ENCODE results near the gene WDR73. TPM values are rescaled to one million over a fixed set of nuclear protein-coding genes. Genes with fewer than 3 reads are reported as not detected.
A peak's percentile ranks its signal among the peaks of the same experiment; 100 is the strongest.

WDR73 gene
- total and polyA plus RNA-seq, 9 of the 15 experiments (the other 6 are each of a cell fraction or from before 2014, with no cell fraction given), result 9.2 to 25.4 (median 21.7) TPM

- 0 out of 2 replicates have a peak, but pooled peaks have one; percentile 33 for TF ChIP-seq THAP12 (CRISPR knock-in tag; IDR thresholded peaks at IDR 0.05)
- peak; percentile 91 for TF ChIP-seq ZNF143 (CRISPR knock-in tag; IDR thresholded peaks at IDR 0.05)
- peak; percentile 31 for TF ChIP-seq ZNF263 (CRISPR knock-in tag; IDR thresholded peaks at IDR 0.05; ENCODE audit: borderline replicate concordance)
- TF ChIP-seq E2F1 (CRISPR knock-in tag; IDR thresholded peaks at IDR 0.05), result peak; percentile 62; the same call in 1 of the 2 replicates
- no peak for TF ChIP-seq ELK3 (CRISPR knock-in tag; IDR thresholded peaks at IDR 0.05)
- TF ChIP-seq NR2C1 (IDR thresholded peaks at IDR 0.05), result 0 out of 2 replicates have a peak, but pooled peaks have one; percentile 19
- TF ChIP-seq NR2C1 (tag; IDR thresholded peaks at IDR 0.05), result no peak
- TF ChIP-seq NR3C1 (CRISPR knock-in tag; IDR thresholded peaks at IDR 0.05), result 0 out of 2 replicates have a peak, but pooled peaks have one; percentile 65
- peak; percentile 68; the same call in 1 of the 2 replicates for TF ChIP-seq C11orf30 (IDR thresholded peaks at IDR 0.05; ENCODE audit: low read depth)
- TF ChIP-seq TEAD4 (IDR thresholded peaks at IDR 0.05; ENCODE audit: low read length), result no peak
- no peak for TF ChIP-seq TEAD4 (CRISPR knock-in tag; IDR thresholded peaks at IDR 0.05; ENCODE audit: borderline replicate concordance)
- no peak for TF ChIP-seq ZBTB5 (IDR thresholded peaks at IDR 0.05)
- TF ChIP-seq NFIC (IDR thresholded peaks at IDR 0.05), result peak; percentile 92
- TF ChIP-seq STAT6 (CRISPR knock-in tag; IDR thresholded peaks at IDR 0.05), result no peak
- TF ChIP-seq ZNF699 (CRISPR knock-in tag; IDR thresholded peaks at IDR 0.05; ENCODE audit: insufficient replicate concordance), result no peak
- TF ChIP-seq ATF7 (IDR thresholded peaks at IDR 0.05), result peak; percentile 8; the same call in 1 of the 2 replicates
- TF ChIP-seq RBFOX2 (IDR thresholded peaks at IDR 0.05; ENCODE audit: low read depth, low read length), result peak; percentile 82
- TF ChIP-seq RFX5 (IDR thresholded peaks at IDR 0.05; ENCODE audit: low read depth, low read length), result no peak
Measured at GRCh38 chr15:84600687-84601554, 53.2 kb downstream of the WDR73 start, which contains the start of gene ZSCAN2 (continued).
